ENCODE measurements around the gene ABCA2. TPM values are rescaled to one million over a fixed set of nuclear protein-coding genes. Genes with fewer than 3 reads are reported as not detected.
"Not testable (repeated sequence)": the region's sequence is repeated elsewhere in the genome, so short reads cannot be mapped to it uniquely, and the experiment has no call there.

The ABCA2 gene
- total RNA-seq, 1 experiment from 2014 or later: 114 TPM

DNA sequence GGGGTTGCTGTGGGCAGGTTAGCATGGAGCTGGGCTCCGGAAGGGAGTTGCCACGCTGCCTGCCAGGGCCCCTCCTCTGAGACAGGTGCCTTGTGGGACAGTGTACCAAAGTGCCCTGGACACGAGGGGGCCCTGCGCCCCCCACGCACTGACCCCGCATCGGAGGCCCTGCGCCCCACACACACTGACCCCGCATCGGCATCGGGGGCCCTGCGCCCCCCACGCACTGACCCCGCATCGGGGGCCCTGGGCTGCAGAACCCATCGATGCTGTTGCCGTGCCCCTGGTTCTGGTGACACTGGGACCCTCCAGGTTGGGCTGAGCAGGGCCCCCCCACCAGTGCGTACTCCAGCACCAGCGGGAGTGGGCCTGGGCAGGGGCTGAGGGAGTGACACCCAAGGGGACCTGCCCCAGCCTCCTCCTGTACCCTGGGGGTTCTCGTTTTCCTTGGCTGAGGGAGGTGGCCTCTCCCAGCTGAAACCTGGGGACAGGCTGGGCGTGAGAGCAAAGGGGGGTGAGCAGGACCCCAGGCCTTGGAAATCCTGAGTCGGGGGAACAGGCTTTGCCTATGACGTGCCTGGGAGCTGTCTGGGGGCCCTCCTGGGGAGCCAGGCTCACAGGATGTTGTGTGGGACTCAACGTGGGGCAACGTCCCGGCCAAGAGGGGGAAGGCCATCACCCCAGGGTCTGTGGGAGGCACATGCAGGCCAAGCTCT lies 35.4 kb upstream of the ABCA2 start:
- H3K9me2 ChIP-seq (ENCODE audit: insufficient read depth): no peaks in the 10 kb centered on the region
- no peak overlapping the region for H3K9ac ChIP-seq (ENCODE audit: low read length)
- peaks cover 2 to 8% of the 10 kb centered on the region in 2 experiments; a peak in 1 of 4 replicates for H3K36me3 ChIP-seq (ENCODE audit: control insufficient read depth in 1 of 2, insufficient read depth in 2 of 2, low read length in 2 of 2)
- H2AFZ ChIP-seq (ENCODE audit: low read depth, low read length, poor library complexity, severe bottlenecking): no peak overlapping the region
- peaks cover 30% of the 10 kb centered on the region for H3K79me2 ChIP-seq (ENCODE audit: insufficient read depth, low read length)
- H3K27ac ChIP-seq (ENCODE audit: low read depth, low read length): peak overlapping the region; percentile 30; the same call in 1 of the 2 replicates
- CTCF ChIA-PET: interaction anchor here (0.6 to 1.9 kb wide), 11 partner anchors 8 to 173 kb away, joined by 3 to 16 read pairs (median 5); partner anchors contain the start of genes ENTPD2, MAN1B1, NPDC1 and UAP1L1
- H3K9me3 ChIP-seq (ENCODE audit: control insufficient read depth in 1 of 2, insufficient read depth in 1 of 2, low read depth in 1 of 2, low read length in 2 of 2): no peaks in the 10 kb centered on the region
- POLR2A ChIA-PET: interaction anchor here (1.0 kb wide), 1 partner anchor 8 kb away, joined by 4 read pairs; no protein-coding TSS in a partner anchor
- DNase-seq (ENCODE audit: low read depth, low spot score): no peak
- H4K20me1 ChIP-seq (ENCODE audit: insufficient read depth): no peaks in the 10 kb centered on the region; the same call in 1 of the 2 replicates
- TF ChIP-seq, protein P1, sequence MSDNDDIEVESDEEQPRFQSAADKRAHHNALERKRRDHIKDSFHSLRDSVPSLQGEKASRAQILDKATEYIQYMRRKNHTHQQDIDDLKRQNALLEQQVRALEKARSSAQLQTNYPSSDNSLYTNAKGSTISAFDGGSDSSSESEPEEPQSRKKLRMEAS (IDR thresholded peaks at IDR 0.05): no peak
- TF ChIP-seq POLR2AphosphoS5 (IDR thresholded peaks at IDR 0.05; ENCODE audit: low read depth, low read length) (no peak; the same call in 1 of the 2 replicates), RAD21 (IDR thresholded peaks at IDR 0.05; ENCODE audit: low read depth) (no peak), EZH2 (IDR thresholded peaks at IDR 0.05) (no peak), EGR1 (IDR thresholded peaks at IDR 0.05; ENCODE audit: low read depth) (no peak), YY1 (IDR thresholded peaks at IDR 0.05; ENCODE audit: extremely low read depth, insufficient replicate concordance, low read depth, low read length) (no peak)
- TF ChIP-seq, protein P2, sequence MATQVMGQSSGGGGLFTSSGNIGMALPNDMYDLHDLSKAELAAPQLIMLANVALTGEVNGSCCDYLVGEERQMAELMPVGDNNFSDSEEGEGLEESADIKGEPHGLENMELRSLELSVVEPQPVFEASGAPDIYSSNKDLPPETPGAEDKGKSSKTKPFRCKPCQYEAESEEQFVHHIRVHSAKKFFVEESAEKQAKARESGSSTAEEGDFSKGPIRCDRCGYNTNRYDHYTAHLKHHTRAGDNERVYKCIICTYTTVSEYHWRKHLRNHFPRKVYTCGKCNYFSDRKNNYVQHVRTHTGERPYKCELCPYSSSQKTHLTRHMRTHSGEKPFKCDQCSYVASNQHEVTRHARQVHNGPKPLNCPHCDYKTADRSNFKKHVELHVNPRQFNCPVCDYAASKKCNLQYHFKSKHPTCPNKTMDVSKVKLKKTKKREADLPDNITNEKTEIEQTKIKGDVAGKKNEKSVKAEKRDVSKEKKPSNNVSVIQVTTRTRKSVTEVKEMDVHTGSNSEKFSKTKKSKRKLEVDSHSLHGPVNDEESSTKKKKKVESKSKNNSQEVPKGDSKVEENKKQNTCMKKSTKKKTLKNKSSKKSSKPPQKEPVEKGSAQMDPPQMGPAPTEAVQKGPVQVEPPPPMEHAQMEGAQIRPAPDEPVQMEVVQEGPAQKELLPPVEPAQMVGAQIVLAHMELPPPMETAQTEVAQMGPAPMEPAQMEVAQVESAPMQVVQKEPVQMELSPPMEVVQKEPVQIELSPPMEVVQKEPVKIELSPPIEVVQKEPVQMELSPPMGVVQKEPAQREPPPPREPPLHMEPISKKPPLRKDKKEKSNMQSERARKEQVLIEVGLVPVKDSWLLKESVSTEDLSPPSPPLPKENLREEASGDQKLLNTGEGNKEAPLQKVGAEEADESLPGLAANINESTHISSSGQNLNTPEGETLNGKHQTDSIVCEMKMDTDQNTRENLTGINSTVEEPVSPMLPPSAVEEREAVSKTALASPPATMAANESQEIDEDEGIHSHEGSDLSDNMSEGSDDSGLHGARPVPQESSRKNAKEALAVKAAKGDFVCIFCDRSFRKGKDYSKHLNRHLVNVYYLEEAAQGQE (IDR thresholded peaks at IDR 0.05; ENCODE audit: low read depth): no peak
- no peaks in the 10 kb centered on the region for H3K27me3 ChIP-seq (ENCODE audit: insufficient read depth, low read length)
- RAD21 ChIA-PET (ENCODE audit: low non-redundant PET in 1 of 2, low total read pairs in 2 of 2, uncharacterized antibody in 2 of 2, unreplicated experiment in 2 of 2): no interaction called here
- intact Hi-C loops (cut with micrococcal nuclease): loop anchor here (1.0 kb wide), 1 partner anchor 13 kb away; no protein-coding TSS in a partner anchor
- H3K4me3 ChIP-seq (replicated peaks in 1 of 2; ENCODE audit: low read depth in 1 of 2, low read length in 2 of 2): no peak overlapping the region
- no TSS peak for BruUV-seq (replicated peaks)
- H3K4me2 ChIP-seq (ENCODE audit: low read length): 0 out of 2 replicates have a peak overlapping the region, but pooled peaks have one; percentile 14
- H3K4me1 ChIP-seq (ENCODE audit: control insufficient read depth in 1 of 2, insufficient read depth in 2 of 2, low read length in 2 of 2): peaks cover 7 to 25% of the 10 kb centered on the region in 2 experiments
- no peak for ATAC-seq

GRCh38 chr9:137062798-137063197 lies 34.8 kb upstream of the ABCA2 start:
- intact Hi-C loops (cut with micrococcal nuclease); H3K4me2 ChIP-seq (ENCODE audit: low read length); ATAC-seq; H3K9me3 ChIP-seq (ENCODE audit: control insufficient read depth in 1 of 2, insufficient read depth in 1 of 2, low read depth in 1 of 2, low read length in 2 of 2); H3K9ac ChIP-seq (ENCODE audit: low read length); H2AFZ ChIP-seq (ENCODE audit: low read depth, low read length, poor library complexity, severe bottlenecking); RAD21 ChIA-PET (ENCODE audit: low non-redundant PET in 1 of 2, low total read pairs in 2 of 2, uncharacterized antibody in 2 of 2, unreplicated experiment in 2 of 2); H3K4me3 ChIP-seq (replicated peaks in 1 of 2; ENCODE audit: low read depth in 1 of 2, low read length in 2 of 2); DNase-seq (ENCODE audit: low read depth, low spot score); BruUV-seq (replicated peaks); H3K27ac ChIP-seq (ENCODE audit: low read depth, low read length); H3K27me3 ChIP-seq (ENCODE audit: insufficient read depth, low read length); H3K9me2 ChIP-seq (ENCODE audit: insufficient read depth); POLR2A ChIA-PET; H3K36me3 ChIP-seq (ENCODE audit: control insufficient read depth in 1 of 2, insufficient read depth in 2 of 2, low read length in 2 of 2); H4K20me1 ChIP-seq (ENCODE audit: insufficient read depth); CTCF ChIA-PET: not testable (repeated sequence)
- Histone ChIP-seq H3K79me2 (ENCODE audit: insufficient read depth, low read length) (peaks cover 23% of the 10 kb centered on the region), H3K4me1 (ENCODE audit: control insufficient read depth in 1 of 2, insufficient read depth in 2 of 2, low read length in 2 of 2) (peaks cover 4 to 22% of the 10 kb centered on the region in 2 experiments)

Measured in HCT116 (cell line).